ENCODE measurements around the gene TLN1.

DNA sequence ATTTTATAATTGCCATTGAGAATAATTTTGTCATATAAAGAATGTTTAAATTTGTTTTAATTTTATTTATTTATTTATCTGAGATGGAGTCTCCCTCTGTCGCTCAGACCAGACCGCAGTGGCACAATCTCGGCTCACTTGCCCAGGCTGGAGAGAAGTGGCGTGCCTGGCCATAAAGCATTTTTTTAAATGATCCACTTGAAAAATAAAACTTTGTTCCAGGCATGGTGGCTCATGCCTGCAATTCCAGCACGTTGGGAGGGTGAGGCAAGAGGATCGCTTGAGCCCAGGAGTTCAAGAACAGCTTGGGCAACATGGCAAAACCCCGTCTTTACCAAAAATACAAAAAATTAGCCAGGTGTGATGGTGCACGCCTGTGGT is 79.2 kb downstream of the TLN1 start:
- TF ChIP-seq EZH2 (IDR thresholded peaks at IDR 0.05; ENCODE audit: borderline replicate concordance, low read depth, low read length, poor library complexity, severe bottlenecking), result no peak
- TF ChIP-seq, protein P1, sequence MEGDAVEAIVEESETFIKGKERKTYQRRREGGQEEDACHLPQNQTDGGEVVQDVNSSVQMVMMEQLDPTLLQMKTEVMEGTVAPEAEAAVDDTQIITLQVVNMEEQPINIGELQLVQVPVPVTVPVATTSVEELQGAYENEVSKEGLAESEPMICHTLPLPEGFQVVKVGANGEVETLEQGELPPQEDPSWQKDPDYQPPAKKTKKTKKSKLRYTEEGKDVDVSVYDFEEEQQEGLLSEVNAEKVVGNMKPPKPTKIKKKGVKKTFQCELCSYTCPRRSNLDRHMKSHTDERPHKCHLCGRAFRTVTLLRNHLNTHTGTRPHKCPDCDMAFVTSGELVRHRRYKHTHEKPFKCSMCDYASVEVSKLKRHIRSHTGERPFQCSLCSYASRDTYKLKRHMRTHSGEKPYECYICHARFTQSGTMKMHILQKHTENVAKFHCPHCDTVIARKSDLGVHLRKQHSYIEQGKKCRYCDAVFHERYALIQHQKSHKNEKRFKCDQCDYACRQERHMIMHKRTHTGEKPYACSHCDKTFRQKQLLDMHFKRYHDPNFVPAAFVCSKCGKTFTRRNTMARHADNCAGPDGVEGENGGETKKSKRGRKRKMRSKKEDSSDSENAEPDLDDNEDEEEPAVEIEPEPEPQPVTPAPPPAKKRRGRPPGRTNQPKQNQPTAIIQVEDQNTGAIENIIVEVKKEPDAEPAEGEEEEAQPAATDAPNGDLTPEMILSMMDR (conservative IDR thresholded peaks at IDR 0.05; ENCODE audit: low read depth, low read length), result no peak

Measured in A673 (cell line).